Measurements from ENCODE around the gene PAK4.

DNA sequence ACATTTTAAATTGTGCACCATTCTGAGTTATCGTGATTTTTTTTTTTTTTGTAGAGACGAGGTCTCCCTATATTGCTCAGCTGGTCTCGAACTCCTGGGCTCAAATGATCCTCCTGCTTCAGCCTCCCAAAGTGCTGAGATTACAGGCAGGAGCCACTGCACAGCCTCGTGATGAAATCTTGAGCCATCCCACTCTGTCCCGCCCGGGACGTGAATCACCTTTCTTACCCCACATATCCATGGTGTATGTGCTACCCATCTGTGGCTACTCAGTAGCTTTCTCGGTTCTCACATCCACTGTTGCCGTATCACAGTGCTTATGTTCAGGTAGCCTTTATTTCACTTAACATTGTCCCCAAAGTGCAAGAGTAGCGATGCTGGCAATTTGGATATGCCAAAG lies 26.5 kb downstream of the PAK4 start:
- TF ChIP-seq, protein P1, sequence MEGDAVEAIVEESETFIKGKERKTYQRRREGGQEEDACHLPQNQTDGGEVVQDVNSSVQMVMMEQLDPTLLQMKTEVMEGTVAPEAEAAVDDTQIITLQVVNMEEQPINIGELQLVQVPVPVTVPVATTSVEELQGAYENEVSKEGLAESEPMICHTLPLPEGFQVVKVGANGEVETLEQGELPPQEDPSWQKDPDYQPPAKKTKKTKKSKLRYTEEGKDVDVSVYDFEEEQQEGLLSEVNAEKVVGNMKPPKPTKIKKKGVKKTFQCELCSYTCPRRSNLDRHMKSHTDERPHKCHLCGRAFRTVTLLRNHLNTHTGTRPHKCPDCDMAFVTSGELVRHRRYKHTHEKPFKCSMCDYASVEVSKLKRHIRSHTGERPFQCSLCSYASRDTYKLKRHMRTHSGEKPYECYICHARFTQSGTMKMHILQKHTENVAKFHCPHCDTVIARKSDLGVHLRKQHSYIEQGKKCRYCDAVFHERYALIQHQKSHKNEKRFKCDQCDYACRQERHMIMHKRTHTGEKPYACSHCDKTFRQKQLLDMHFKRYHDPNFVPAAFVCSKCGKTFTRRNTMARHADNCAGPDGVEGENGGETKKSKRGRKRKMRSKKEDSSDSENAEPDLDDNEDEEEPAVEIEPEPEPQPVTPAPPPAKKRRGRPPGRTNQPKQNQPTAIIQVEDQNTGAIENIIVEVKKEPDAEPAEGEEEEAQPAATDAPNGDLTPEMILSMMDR (IDR thresholded peaks at IDR 0.05), result no peak
- TF ChIP-seq POLR2A (IDR thresholded peaks at IDR 0.05), result no peak
